GM18873 (cell line): ENCODE measurements around the gene PRR12.
A peak's percentile ranks its signal among the peaks of the same experiment; 100 is the strongest.
"Not testable (repeated sequence)": the region's sequence is repeated elsewhere in the genome, so short reads cannot be mapped to it uniquely, and the experiment has no call there.

Experiments used
- ATAC-seq: cut with Tn5 transposase; IDR thresholded peaks from one replicate; pipeline ENCODE4 v1.9.1; 2021; ENCODE audit warnings: mild to moderate bottlenecking, moderate library complexity, moderate number of reproducible peaks; ENCODE audit not compliant: unreplicated experiment, low FRiP score

PRR12 gene

GRCh38 chr19:49615861-49616260 is 24.9 kb downstream of the PRR12 start:
- ATAC-seq: no peak

GRCh38 chr19:49616532-49616931 is 25.6 kb downstream of the PRR12 start:
- ATAC-seq: no peak

- ATAC-seq: no peak
These were observed 26.0 kb downstream of the PRR12 start for GRCh38 chr19:49616945-49617344.

GRCh38 chr19:49617860-49618259 is 26.9 kb downstream of the PRR12 start:
- ATAC-seq: not testable (repeated sequence)

GRCh38 chr19:49624967-49625910 is 34.3 kb downstream of the PRR12 start:
- ATAC-seq: no peak

- ATAC-seq: no peak
These were observed 35.2 kb downstream of the PRR12 start for GRCh38 chr19:49626226-49626625.

DNA sequence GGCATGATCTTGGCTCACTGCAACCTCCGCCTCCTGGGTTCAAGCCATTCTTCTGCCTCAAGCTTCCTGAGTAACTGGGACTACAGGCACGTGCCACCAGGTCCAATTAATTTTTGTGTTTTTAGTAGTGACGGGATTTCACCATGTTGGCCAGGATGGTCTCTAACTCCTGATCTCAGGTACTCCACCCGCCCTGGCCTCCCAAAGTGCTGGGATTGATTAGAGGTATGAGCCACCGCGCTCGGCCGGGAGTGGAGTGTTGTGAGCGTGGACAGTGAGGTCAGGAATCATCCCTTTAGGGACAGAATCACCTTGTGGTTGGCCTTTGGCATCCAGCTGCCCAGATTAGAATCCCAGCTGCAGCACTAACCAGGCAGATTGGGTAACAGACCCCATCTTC is 38.7 kb downstream of the PRR12 start:
- no peak for ATAC-seq

DNA sequence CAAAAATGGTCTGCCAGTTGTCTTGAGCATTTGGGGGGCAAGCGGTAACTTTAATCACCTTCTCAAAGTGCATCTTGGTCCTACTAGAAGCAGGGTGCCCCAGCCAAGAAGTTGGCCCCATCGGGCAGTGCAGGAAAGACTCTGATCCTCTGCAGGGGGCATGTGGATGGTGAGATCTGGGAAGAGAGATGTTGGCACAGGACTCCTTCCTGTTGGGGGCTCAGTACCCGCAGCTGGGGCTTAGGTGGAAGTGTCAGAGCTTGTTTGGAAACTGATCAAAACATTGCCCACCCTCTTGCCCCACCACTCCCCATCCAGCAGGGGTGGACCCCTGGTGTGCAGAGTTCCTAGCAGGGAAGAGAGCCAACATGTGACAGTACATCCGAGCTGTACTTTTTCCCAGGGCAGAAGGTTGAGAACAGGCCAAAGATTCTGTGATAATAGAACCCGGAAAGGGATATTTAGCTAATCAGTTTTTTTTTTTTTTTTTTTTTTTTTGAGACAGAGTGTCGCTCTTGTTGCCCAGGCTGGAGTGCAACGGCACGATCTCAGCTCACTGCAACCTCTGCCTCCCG is 40.1 kb downstream of the PRR12 start:
- ATAC-seq: no peak

DNA sequence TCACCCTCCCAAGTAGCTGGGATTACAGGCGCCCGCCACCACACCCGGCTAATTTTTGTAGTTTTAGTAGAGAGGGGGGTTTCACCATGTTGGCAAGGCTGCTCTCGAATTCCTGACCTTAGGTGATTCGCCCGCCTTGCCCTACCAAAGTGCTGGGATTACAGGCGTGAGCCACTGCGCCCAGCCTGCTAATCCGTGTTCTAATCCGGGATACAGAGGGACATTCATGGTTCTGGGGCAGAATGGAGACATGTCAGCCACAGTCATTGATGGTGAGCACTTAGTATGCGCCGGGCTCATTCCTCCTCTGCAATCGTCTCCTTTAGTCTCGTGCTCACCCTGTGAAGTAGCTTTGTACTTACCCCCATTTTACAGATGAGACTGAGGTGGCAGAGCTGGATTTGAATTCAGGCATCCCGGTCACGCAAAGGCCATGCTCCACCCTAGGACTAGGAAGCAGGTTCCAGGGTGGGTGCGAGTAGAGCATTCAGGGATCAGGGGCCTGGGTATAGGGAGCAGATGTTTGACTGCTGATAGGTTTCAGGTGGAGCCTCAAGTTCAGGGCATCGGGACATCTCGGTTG is 40.7 kb downstream of the PRR12 start:
- ATAC-seq: no peak

- no peak for ATAC-seq
These were observed 41.6 kb downstream of the PRR12 start for GRCh38 chr19:49632576-49632975.

DNA sequence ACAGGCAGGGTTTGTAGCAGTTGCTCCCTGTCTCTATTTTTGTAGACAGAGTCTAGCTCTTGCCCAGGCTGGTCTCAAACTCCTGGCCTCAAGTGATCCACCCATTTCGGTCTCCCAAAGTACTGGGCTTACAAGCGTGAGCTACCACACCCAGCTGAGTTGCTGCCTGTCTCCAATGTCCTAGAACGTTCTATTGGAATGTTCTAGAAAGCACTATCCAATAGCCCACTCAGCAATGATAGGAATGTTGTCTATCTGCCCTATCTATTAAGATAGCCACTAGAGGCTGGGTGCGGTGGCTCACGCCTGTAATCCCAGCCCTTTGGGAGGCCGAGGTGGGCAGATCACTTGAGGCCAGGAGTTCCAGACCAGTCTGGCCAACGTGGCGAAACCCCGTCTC is 42.3 kb downstream of the PRR12 start:
- not testable (repeated sequence) for ATAC-seq

DNA sequence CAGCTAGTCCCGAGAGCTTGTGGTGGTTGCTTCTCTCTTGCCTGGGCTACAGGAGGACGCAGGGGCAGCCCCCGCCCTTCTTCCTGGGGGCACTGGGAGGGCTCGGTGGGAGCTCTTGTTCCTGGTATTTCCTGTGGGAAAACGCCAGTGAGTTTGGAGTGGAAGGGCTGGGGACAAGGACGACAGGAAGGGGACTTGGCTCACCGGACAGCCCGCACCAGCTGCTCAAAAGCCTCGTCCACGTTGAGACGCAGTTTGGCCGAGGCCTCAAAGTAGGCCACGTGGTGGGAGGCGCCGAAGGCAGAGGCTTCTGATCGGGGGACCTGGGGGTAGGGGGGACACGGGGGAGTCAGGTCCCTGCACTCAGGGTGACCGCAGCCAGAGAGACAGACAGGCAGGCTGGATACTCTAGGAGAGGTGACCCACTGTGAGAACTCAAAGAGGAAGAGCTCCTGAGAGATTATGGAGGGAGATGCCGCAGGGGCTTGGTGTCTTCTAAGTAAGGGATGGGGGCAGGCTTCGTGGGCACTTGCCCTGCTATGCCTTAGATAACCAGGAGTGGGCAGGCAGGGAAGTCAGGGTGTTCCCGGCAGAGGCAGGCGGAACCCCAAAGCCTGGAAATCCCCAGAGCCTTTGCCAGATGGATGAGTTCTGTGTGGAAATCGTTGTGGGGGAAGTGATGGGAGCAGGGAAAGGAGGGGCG is 44.7 kb downstream of the PRR12 start:
- no peak for ATAC-seq

GRCh38 chr19:49636233-49636932 is 45.4 kb downstream of the PRR12 start:
- ATAC-seq: no peak

- ATAC-seq: no peak
These were observed 47.1 kb downstream of the PRR12 start for GRCh38 chr19:49637821-49638738.

DNA sequence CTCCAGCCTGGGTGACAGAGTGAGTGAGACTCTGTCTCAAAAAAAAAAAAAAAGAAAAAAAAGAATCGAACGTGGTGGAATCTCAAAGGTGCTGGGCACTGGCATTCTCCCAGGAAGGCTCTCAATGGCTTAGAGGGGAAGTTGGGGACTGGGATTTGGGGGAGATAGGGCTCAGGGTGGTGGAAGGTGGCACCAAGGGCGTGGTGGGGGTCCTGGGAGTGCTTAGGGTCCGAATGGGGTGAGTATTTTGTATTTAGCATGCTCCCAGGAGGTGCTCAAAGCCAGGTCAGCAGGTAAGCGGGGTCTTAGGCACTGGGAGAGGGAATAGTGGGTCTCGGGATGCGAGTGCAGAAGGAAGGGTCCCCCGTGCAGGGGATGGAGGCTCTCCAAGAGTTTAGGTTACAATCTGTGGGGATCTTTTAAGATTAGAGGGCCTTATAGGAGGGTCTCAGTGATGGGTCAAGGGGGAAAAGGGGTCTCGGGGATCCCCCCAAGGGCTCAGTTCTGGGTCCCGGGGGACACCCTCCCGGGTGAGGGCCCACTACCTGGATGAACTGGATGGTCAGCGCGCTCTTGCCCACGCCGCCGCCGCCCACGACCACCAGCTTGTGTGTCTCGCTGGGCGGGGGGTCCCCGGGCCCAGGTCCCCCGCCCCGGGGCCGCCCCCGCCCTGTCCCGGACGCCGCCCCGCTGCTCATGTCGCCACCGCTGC is 48.6 kb downstream of the PRR12 start:
- ATAC-seq: no peak

- peak; percentile 65 for ATAC-seq
These were observed 49.3 kb downstream of the PRR12 start, which contains the start of gene RRAS for GRCh38 chr19:49640113-49640898. Gene RRAS, minus strand, starts transcription at chr19:49640143. Its CDS starts 45 bp downstream, at chr19:49640098.

DNA sequence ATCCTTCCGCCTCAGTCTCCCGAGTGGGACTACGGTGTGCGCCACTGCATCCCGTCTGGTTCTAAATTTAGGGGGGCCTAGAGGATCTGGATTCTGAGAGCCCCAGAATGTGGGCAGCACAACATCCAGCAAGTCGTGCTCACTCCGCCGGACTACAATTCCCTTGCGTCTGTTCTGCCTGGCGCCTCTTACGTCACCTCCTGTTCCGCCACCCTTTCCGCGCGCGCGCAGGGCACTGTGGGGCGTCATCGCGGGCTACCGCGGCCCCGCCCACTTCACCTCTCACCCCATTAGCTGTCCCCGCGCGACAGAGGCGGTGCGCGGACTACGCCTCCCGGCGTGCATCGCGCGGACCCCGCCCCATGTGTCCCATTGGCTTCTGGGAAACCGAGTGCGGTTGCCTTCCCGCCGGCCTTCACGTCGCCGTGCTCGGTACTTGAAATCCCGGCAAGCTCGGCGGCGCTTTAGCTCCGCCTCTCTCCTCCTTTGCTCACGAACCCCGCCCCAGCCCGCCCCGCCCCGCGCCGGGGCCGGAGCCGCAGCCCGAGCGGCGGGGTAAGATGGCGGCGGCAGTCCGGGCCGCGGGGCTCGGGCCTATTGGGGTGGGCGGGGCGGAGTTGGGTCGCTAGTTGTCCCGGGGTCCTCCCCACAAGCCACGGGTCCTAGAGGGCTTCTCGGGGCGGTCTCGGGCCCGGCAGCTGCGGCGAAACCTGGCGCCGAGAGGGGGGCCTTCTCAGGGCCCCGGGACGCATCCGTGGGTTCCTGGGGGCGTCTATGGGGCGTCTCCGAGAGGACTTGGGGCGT is 50.9 kb downstream of the PRR12 start, which contains the start of gene SCAF1:
Gene SCAF1, plus strand, starts transcription at position 522 of the 804 bp plus-strand sequence. CDS start 2,818 bp downstream, outside the sequence.
- peak; percentile 50 for ATAC-seq
